Measurements from ENCODE around the gene PLCG2. TPM values are rescaled to one million over a fixed set of nuclear protein-coding genes. Genes with fewer than 3 reads are reported as not detected.

PLCG2 gene
- polyA plus RNA-seq, 1 experiment: 0.22 TPM

DNA sequence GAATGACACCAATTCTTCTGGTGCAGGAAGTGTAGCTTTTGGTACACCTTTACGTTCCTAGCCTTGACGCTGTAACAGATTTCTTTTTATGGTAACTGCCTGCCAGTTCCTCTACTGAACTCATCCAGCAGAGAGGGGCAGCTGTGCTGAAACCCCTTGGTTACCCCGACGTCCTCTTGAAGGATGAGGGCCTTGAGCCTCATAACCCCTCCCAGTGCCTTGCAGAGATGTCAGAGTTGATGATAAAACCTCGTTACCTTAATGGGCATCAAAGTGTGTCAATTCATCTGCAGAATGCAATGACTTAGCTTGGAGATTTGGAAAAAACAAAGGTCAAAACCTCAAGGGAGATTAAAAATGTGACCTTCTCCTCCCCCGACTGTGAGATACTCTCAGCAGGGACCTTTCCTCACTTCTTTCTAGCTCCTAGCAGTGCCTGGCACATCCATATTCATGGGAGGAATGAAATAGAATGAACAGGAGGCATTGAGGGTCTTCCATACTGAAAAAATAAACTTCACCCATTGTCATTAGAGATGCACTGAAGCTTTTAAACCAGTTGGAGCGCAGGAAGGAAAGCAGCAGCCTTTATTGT, 163.0 kb downstream of the PLCG2 start:
- TF ChIP-seq, protein P1, sequence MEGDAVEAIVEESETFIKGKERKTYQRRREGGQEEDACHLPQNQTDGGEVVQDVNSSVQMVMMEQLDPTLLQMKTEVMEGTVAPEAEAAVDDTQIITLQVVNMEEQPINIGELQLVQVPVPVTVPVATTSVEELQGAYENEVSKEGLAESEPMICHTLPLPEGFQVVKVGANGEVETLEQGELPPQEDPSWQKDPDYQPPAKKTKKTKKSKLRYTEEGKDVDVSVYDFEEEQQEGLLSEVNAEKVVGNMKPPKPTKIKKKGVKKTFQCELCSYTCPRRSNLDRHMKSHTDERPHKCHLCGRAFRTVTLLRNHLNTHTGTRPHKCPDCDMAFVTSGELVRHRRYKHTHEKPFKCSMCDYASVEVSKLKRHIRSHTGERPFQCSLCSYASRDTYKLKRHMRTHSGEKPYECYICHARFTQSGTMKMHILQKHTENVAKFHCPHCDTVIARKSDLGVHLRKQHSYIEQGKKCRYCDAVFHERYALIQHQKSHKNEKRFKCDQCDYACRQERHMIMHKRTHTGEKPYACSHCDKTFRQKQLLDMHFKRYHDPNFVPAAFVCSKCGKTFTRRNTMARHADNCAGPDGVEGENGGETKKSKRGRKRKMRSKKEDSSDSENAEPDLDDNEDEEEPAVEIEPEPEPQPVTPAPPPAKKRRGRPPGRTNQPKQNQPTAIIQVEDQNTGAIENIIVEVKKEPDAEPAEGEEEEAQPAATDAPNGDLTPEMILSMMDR (IDR thresholded peaks at IDR 0.05; ENCODE audit: insufficient read depth, low read depth, low read length): no peak
- Histone ChIP-seq H3K27me3 (ENCODE audit: control insufficient read depth, insufficient read depth, low read length) (peaks cover 1% of the 10 kb centered on the region), H3K4me3 (ENCODE audit: low read depth, low read length) (no peak overlapping the region), H3K36me3 (ENCODE audit: control insufficient read depth, insufficient read depth, low read length) (no peaks in the 10 kb centered on the region)
- ChIA-PET POLR2A (no interaction called here), CTCF (interaction anchor here (0.6 to 5.8 kb wide), 7 partner anchors 20 to 288 kb away, joined by 3 to 62 read pairs (median 5); no protein-coding TSS in a partner anchor)
- DNase-seq (ENCODE audit: low read depth): no peak

DNA sequence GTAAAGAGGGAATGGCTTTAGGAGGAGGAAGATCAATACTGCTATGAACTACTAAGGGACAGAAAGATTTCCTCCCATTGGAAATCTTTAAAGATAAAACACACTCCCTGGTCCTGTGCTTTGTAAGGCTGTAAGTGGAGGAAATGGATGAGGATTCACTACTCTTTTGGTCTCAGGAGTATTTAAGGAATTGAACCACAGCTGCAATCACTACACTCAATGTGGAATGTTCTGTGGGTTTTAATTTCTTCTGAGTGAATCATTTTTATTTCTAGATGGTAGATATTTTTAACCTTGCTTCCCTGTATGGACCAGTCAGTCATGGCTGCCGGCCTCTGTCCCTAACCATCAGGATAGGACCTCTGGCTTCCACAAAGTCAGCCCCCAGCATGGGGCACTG, 166.6 kb downstream of the PLCG2 start:
- ChIA-PET POLR2A (no interaction called here), CTCF (no interaction called here)
- Histone ChIP-seq H3K36me3 (ENCODE audit: control insufficient read depth, insufficient read depth, low read length) (no peaks in the 10 kb centered on the region), H3K27me3 (ENCODE audit: control insufficient read depth, insufficient read depth, low read length) (no peaks in the 10 kb centered on the region), H3K4me3 (ENCODE audit: low read depth, low read length) (no peak overlapping the region)
- TF ChIP-seq, protein P1 (IDR thresholded peaks at IDR 0.05; ENCODE audit: insufficient read depth, low read depth, low read length): no peak
- DNase-seq (ENCODE audit: low read depth): peak; percentile 47

DNA sequence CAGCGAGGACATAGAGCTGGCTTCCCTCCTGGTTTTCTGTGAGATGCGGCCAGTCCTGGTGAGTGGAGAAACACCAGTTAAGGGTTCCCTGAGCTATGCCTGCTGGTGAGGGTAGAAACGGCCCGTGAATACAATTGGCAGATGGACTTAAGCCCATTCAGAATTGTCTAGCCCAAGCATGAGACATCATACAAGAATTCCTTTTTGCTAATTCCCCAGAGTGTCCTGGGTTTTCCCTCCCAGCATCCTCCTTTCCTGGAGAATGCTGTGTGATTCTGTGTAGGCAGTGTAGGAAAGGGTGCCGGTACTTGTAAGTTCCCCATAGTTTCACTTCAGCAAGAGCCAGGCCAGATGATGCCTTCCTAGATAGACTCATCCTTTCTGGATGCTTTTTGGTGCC, 167.1 kb downstream of the PLCG2 start:
- TF ChIP-seq, protein P1 (IDR thresholded peaks at IDR 0.05; ENCODE audit: insufficient read depth, low read depth, low read length): no peak
- H3K36me3 ChIP-seq (ENCODE audit: control insufficient read depth, insufficient read depth, low read length): no peaks in the 10 kb centered on the region
- ChIA-PET CTCF (interaction anchor here (0.6 kb wide), 1 partner anchor 35 kb away, joined by 3 read pairs; no protein-coding TSS in a partner anchor), POLR2A (no interaction called here)
- no peak overlapping the region for H3K4me3 ChIP-seq (ENCODE audit: low read depth, low read length)
- no peaks in the 10 kb centered on the region for H3K27me3 ChIP-seq (ENCODE audit: control insufficient read depth, insufficient read depth, low read length)
- DNase-seq (ENCODE audit: low read depth): peak; percentile 4

DNA sequence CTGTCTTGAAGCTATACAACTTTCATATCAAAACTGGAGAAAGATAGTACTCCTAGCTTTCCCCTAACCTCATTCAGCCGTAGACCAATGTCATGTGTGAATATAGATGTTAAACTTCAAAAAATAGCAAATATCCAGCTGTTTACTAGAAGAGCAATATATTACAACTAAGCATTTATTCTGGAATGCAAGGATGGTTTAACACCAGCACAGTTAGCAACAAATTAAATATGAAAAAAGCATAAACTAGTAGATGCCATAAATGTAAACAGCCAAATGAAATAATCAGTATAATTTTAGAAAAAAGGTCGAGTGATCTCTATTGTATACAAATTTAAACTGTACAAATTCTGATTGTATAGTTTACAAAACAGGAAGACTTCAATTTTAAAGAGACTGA, 172.5 kb downstream of the PLCG2 start:
- Histone ChIP-seq H3K4me3 (ENCODE audit: low read depth, low read length) (no peak overlapping the region), H3K36me3 (ENCODE audit: control insufficient read depth, insufficient read depth, low read length) (no peaks in the 10 kb centered on the region), H3K27me3 (ENCODE audit: control insufficient read depth, insufficient read depth, low read length) (no peaks in the 10 kb centered on the region)
- ChIA-PET POLR2A (no interaction called here), CTCF (no interaction called here)
- no peak for DNase-seq (ENCODE audit: low read depth)
- TF ChIP-seq, protein P1 (IDR thresholded peaks at IDR 0.05; ENCODE audit: insufficient read depth, low read depth, low read length): no peak

DNA sequence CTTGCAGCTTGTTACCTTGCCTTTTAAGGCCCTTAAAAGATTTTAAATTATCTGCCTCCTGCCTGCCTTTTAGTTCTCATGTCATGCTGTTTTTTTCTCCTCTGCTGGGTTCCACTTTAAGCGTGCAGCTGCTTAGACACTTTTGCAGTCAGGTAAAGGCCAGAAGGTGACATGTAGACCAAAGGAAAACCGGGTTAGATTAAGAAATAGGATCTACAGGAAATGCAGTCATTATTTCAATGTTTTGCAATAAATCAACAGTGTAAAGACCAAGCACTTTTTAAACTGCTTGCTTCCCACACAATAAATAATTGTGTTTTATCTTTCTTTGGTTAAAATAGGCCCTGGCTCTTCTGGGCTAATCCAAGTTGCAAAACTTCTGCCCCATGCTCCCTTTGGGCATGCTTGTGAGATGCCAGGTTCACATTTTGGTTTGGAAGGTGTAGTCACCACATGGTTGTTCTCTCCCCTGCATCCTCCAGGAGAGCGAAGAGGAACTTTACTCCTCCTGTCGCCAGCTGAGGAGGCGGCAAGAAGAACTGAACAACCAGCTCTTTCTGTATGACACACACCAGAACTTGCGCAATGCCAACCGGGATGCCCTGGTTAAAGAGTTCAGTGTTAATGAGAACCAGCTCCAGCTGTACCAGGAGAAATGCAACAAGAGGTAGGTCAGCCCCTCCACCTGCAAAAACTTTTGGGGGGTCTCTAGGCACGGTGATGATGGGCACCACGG, 177.3 kb downstream of the PLCG2 start:
- no peak for DNase-seq (ENCODE audit: low read depth)

More for the DNA sequence above, 177.3 kb downstream of the PLCG2 start:
- ChIA-PET POLR2A (no interaction called here), CTCF (interaction anchor here (0.6 kb wide), 1 partner anchor 142 kb away, joined by 4 read pairs; no protein-coding TSS in a partner anchor)
- Histone ChIP-seq H3K36me3 (ENCODE audit: control insufficient read depth, insufficient read depth, low read length) (no peaks in the 10 kb centered on the region), H3K27me3 (ENCODE audit: control insufficient read depth, insufficient read depth, low read length) (no peaks in the 10 kb centered on the region), H3K4me3 (ENCODE audit: low read depth, low read length) (no peak overlapping the region)
- TF ChIP-seq, protein P1 (IDR thresholded peaks at IDR 0.05; ENCODE audit: insufficient read depth, low read depth, low read length): no peak
